Endodermal cell (in vitro differentiated cells): Measurements from ENCODE around the gene ITSN1. TPM values are rescaled to one million over a fixed set of nuclear protein-coding genes. Genes with fewer than 3 reads are reported as not detected.

ENCODE experiments used
- DNase-seq: peaks from one replicate; pipeline ENCODE4 v3.0.0-alpha.2; 2017
- H3K27ac ChIP-seq: 2 replicates; pipeline ENCODE4 v1.5.1; 2013; ENCODE audit warnings: mild to moderate bottlenecking, low read depth, low read length, moderate library complexity
- H3K27me3 ChIP-seq: 2 replicates; pipeline ENCODE4 v1.6.1; 2013; ENCODE audit warnings: mild to moderate bottlenecking, low read length, moderate library complexity; ENCODE audit not compliant: insufficient read depth, control insufficient read depth, poor library complexity, severe bottlenecking
- H3K36me3 ChIP-seq: 2 replicates; pipeline ENCODE4 v1.7.0; 2013; ENCODE audit warnings: mild to moderate bottlenecking, low read length, moderate library complexity; ENCODE audit not compliant: control insufficient read depth, insufficient read depth
- H3K4me1 ChIP-seq: one replicate; pipeline ENCODE4 v1.7.0; 2013; ENCODE audit warnings: low read length; ENCODE audit not compliant: control insufficient read depth, insufficient read depth
- H3K4me3 ChIP-seq: 2 replicates; pipeline ENCODE4 v1.5.1; 2013; ENCODE audit warnings: mild to moderate bottlenecking, low read length, moderate library complexity
- H3K9ac ChIP-seq: 2 replicates; pipeline ENCODE4 v1.6.1; 2013; ENCODE audit warnings: mild to moderate bottlenecking, low read length, moderate library complexity; ENCODE audit not compliant: poor library complexity, severe bottlenecking; ENCODE audit errors: extremely low read depth
- H3K9me3 ChIP-seq: 2 replicates; pipeline ENCODE4 v1.6.1; 2013; ENCODE audit warnings: mild to moderate bottlenecking, low read length, moderate library complexity; ENCODE audit not compliant: control insufficient read depth
- H3K27ac Mint-ChIP-seq: 2 replicates; pipeline ENCODE4 v1.8.0; 2020; ENCODE audit warnings: mixed read lengths
- H3K27me3 Mint-ChIP-seq: 2 replicates; pipeline ENCODE4 v1.8.0; 2021; ENCODE audit warnings: mild to moderate bottlenecking, mixed read lengths; ENCODE audit not compliant: insufficient read depth
- H3K36me3 Mint-ChIP-seq: 2 replicates; pipeline ENCODE4 v1.8.0; 2020; ENCODE audit warnings: low read depth, mixed read lengths
- H3K4me1 Mint-ChIP-seq: 2 replicates; pipeline ENCODE4 v1.8.0; 2020; ENCODE audit warnings: mixed read lengths
- H3K4me3 Mint-ChIP-seq: 2 replicates; pipeline ENCODE4 v1.8.0; 2020; ENCODE audit warnings: mild to moderate bottlenecking, moderate library complexity, mixed read lengths
- H3K9me3 Mint-ChIP-seq: 2 replicates; pipeline ENCODE4 v1.8.0; 2020; ENCODE audit warnings: mild to moderate bottlenecking, mixed read lengths
- WGBS, 2 experiments: methylation state at CpG; one replicate each; pipeline versions ENCODE4 v1.1.5 to v1.1.7; 2013; ENCODE audit warnings: missing lambda C conversion rate in 2 of 2, mixed read lengths in 1 of 2; ENCODE audit not compliant: insufficient coverage in 1 of 2, insufficient read length in 1 of 2; 5-methylcytosine and 5-hydroxymethylcytosine counted together
- total RNA-seq, 2 donors: library from RNA; stranded (reverse); fragmentation: NEBNext Ultra II Directional in 1 of 2; extraction: Animal tissue kit (Norgen Biotek cat#: 25700) in 1 of 2; gene quantifications; 2 replicates in 1 of 2; 3 replicates in 1 of 2; pipeline ENCODE4 v1.2.1, GENCODE V29; 2021
- TF ChIP-seq, protein P1 (sequence below): fragments of 200-600 bp; sonication (generic); conservative IDR thresholded peaks from 2 replicates; pipeline ENCODE4 v1.5.0; 2021; ENCODE audit warnings: antibody characterized with exemption, mild to moderate bottlenecking

ITSN1 gene
- total RNA-seq, 2 donors from 2014 or later = 89.6 to 104 TPM

DNA sequence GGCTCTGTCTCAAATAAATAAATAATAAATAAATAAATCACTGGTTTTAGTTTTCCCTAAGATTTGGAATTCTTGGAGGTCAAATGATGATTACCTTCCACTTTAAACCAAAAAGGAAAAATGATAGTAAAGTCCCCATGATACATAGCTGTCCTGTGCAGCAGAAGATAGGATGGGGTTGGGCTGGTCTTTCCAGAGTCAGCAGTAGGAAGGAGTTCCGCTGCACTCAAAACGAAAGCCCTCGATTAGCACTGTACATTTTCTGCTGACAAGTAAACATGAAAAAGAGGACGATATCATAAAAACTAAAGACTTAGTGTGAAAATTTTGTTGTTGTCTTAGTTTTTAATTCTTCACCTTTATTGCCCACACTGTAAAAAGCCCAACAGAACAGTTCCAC lies 193.6 kb downstream of the ITSN1 start:
- H3K9me3 Mint-ChIP-seq = no peaks in the 10 kb centered on the region
- WGBS, 2 experiments = 96 to 100% methylated on average over 3 to 4 of the region's 4 CpGs
- peaks cover 80% of the 10 kb centered on the region for H3K36me3 Mint-ChIP-seq

DNA sequence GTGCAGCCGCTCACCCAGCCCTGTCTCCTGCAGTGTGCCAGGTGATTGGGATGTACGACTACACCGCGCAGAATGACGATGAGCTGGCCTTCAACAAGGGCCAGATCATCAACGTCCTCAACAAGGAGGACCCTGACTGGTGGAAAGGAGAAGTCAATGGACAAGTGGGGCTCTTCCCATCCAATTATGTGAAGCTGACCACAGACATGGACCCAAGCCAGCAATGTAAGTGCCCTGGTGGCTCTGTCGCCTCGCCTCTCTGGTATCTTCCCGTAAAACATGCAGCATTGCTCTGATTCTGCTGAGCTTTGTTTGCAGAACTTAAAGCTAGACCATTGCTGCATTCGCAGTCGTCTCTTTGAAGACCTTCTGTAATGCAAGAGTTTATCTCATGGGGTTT lies 194.1 kb downstream of the ITSN1 start:
- Histone ChIP-seq H3K9me3 (no peaks in the 10 kb centered on the region), H3K27ac (no peak overlapping the region), H3K4me1 (no peaks in the 10 kb centered on the region), H3K27me3 (no peaks in the 10 kb centered on the region), H3K9ac (no peak overlapping the region), H3K4me3 (no peak overlapping the region), H3K36me3 (peaks cover 60% of the 10 kb centered on the region)
- Mint-ChIP-seq H3K27me3 (no peaks in the 10 kb centered on the region), H3K4me3 (no peak overlapping the region), H3K4me1 (peaks cover 3% of the 10 kb centered on the region), H3K9me3 (no peaks in the 10 kb centered on the region), H3K36me3 (peaks cover 76% of the 10 kb centered on the region), H3K27ac (no peak overlapping the region)
- TF ChIP-seq, protein P1, sequence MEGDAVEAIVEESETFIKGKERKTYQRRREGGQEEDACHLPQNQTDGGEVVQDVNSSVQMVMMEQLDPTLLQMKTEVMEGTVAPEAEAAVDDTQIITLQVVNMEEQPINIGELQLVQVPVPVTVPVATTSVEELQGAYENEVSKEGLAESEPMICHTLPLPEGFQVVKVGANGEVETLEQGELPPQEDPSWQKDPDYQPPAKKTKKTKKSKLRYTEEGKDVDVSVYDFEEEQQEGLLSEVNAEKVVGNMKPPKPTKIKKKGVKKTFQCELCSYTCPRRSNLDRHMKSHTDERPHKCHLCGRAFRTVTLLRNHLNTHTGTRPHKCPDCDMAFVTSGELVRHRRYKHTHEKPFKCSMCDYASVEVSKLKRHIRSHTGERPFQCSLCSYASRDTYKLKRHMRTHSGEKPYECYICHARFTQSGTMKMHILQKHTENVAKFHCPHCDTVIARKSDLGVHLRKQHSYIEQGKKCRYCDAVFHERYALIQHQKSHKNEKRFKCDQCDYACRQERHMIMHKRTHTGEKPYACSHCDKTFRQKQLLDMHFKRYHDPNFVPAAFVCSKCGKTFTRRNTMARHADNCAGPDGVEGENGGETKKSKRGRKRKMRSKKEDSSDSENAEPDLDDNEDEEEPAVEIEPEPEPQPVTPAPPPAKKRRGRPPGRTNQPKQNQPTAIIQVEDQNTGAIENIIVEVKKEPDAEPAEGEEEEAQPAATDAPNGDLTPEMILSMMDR = no peak
- no peak for DNase-seq
- WGBS, 2 experiments = 93 to 99% methylated on average over 10 to 11 of the region's 11 CpGs

More for the DNA sequence above, 193.6 kb downstream of the ITSN1 start:
- DNase-seq = no peak
- H3K9me3 ChIP-seq = no peaks in the 10 kb centered on the region
- TF ChIP-seq, protein P1 = no peak
- Mint-ChIP-seq H3K27me3 (no peaks in the 10 kb centered on the region), H3K4me3 (no peak overlapping the region), H3K4me1 (peaks cover 3% of the 10 kb centered on the region), H3K27ac (no peak overlapping the region)
- no peaks in the 10 kb centered on the region for H3K4me1 ChIP-seq
- H3K4me3 ChIP-seq = no peak overlapping the region
- no peaks in the 10 kb centered on the region for H3K27me3 ChIP-seq
- no peak overlapping the region for H3K27ac ChIP-seq
- H3K9ac ChIP-seq = no peak overlapping the region
- peaks cover 65% of the 10 kb centered on the region for H3K36me3 ChIP-seq

DNA sequence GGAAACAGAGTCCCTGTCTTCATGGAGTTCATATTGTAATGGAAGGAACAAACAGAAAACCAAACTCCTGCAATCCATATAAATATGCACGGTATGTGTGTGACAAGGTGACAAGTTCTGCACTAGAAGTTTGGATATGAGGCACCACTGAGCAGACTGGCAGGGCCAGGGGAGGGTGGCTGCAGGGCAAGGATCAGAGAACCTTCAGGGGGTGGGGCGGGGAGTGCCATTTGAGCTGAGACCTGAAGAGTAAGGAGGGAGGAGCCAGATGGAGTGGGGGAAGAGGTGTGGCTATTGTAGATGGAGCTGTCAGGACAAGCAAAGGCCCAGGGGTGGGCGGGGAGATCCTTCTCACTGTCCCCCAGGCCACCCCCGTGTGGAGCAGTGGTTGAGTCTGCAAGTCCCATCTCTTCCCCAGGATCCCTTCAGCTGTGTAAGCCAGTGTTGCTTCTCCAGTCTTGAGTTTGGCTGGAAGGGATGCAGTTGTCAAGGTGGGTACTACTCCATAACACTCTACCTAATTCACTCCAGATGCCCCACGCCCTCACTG lies 196.9 kb downstream of the ITSN1 start:
- Histone ChIP-seq H3K4me1 (no peaks in the 10 kb centered on the region), H3K4me3 (no peak overlapping the region), H3K27ac (no peak overlapping the region), H3K9me3 (no peaks in the 10 kb centered on the region), H3K27me3 (no peaks in the 10 kb centered on the region), H3K9ac (no peak overlapping the region), H3K36me3 (peaks cover 40% of the 10 kb centered on the region)
- Mint-ChIP-seq H3K4me1 (peaks cover 3% of the 10 kb centered on the region), H3K4me3 (no peak overlapping the region), H3K36me3 (peaks cover 56% of the 10 kb centered on the region), H3K9me3 (no peaks in the 10 kb centered on the region), H3K27ac (no peak overlapping the region), H3K27me3 (no peaks in the 10 kb centered on the region)
- peak; percentile 60 for DNase-seq
- 89 to 94% methylated on average over 1 to 5 of the region's 5 CpGs for WGBS, 2 experiments
- TF ChIP-seq, protein P1 = no peak
